Fibroblast of lung (primary cell): ENCODE data around the gene CNPY2. TPM values are rescaled to one million over a fixed set of nuclear protein-coding genes. Genes with fewer than 3 reads are reported as not detected.
A peak's percentile ranks its signal among the peaks of the same experiment; 100 is the strongest.

ENCODE experiments used
- DNase-seq, 2 donors: peaks; one replicate each; pipeline versions ENCODE4 v3.0.0 to v3.0.0-alpha.2; 2010; ENCODE audit warnings: low read depth in 2 of 2
- H2AFZ ChIP-seq: 2 replicates; pipeline ENCODE4 v1.5.1; 2012; ENCODE audit warnings: low read length, control low read depth, inconsistent platforms
- H3K27ac ChIP-seq: 2 replicates; pipeline ENCODE4 v1.5.1; 2011; ENCODE audit warnings: low read length, control low read depth; ENCODE audit not compliant: insufficient read depth
- H3K27me3 ChIP-seq: 2 replicates; pipeline ENCODE4 v1.5.1; 2011; ENCODE audit warnings: mild to moderate bottlenecking, low read length; ENCODE audit not compliant: control insufficient read depth, insufficient read depth
- H3K36me3 ChIP-seq: 2 replicates; pipeline ENCODE4 v1.5.1; 2011; ENCODE audit warnings: low read length; ENCODE audit not compliant: control insufficient read depth, insufficient read depth
- H3K4me1 ChIP-seq: 2 replicates; pipeline ENCODE4 v1.5.1; 2011; ENCODE audit warnings: low read length; ENCODE audit not compliant: control insufficient read depth, insufficient read depth; ENCODE audit errors: extremely low read depth
- H3K4me2 ChIP-seq: 2 replicates; pipeline ENCODE4 v1.5.1; 2011; ENCODE audit warnings: low read length, control low read depth; ENCODE audit not compliant: insufficient read depth; ENCODE audit errors: extremely low read depth
- H3K4me3 ChIP-seq, 4 experiments: fragments of 200-600 bp in 1 of 4; sonication (generic) in 1 of 4; replicated peaks in 1 of 4; 2 replicates each; pipeline ENCODE4 v1.5.1; 2011 to 2016; ENCODE audit warnings: low read length in 4 of 4, low read depth in 3 of 4, mild to moderate bottlenecking in 3 of 4, control low read depth in 2 of 4, inconsistent platforms in 1 of 4, mixed read lengths in 1 of 4; ENCODE audit not compliant: insufficient read depth in 1 of 4; ENCODE audit errors: control extremely low read depth in 1 of 4
- H3K79me2 ChIP-seq: 2 replicates; pipeline ENCODE4 v1.5.1; 2012; ENCODE audit warnings: mild to moderate bottlenecking, low read length, inconsistent platforms; ENCODE audit not compliant: control insufficient read depth, insufficient read depth
- H3K9ac ChIP-seq: 2 replicates; pipeline ENCODE4 v1.5.1; 2011; ENCODE audit warnings: mild to moderate bottlenecking, low read length, control low read depth; ENCODE audit not compliant: insufficient read depth
- H3K9me3 ChIP-seq: 2 replicates; pipeline ENCODE4 v1.5.1; 2012; ENCODE audit warnings: low read depth, low read length; ENCODE audit not compliant: control insufficient read depth, insufficient read depth
- H4K20me1 ChIP-seq: 2 replicates; pipeline ENCODE4 v1.5.1; 2011; ENCODE audit warnings: low read length; ENCODE audit not compliant: control insufficient read depth, insufficient read depth; ENCODE audit errors: extremely low read depth
- EZH2 ChIP-seq: IDR thresholded peaks from 2 replicates; pipeline ENCODE4 v1.5.1; 2012; ENCODE audit warnings: low read length, control low read depth, mild to moderate bottlenecking; ENCODE audit errors: missing control alignments
- polyA minus RNA-seq: library from RNA; depleted of rRNA, polyadenylated mRNA; stranded (reverse); fragments of >200 nt; gene quantifications from 2 replicates; pipeline ENCODE4 v1.2.3, GENCODE V29; 2011; ENCODE audit warnings: low replicate concordance
- polyA plus RNA-seq, 2 donors: library from polyadenylated mRNA; depleted of rRNA in 1 of 2; stranded (reverse) in 1 of 2; unstranded in 1 of 2; fragments of >200 nt; gene quantifications; 2 replicates each; pipeline ENCODE4 v1.2.1, GENCODE V29; 2011 to 2012; ENCODE audit warnings: missing spikeins in 1 of 2
- total RNA-seq: library from RNA; depleted of rRNA; stranded (reverse); fragments of >200 nt; gene quantifications from 2 replicates; pipeline ENCODE4 v1.2.1, GENCODE V29; 2014
- TF ChIP-seq, protein P1 (sequence below), 2 donors: IDR thresholded peaks in 1 of 2; conservative IDR thresholded peaks in 1 of 2; 1 replicate in 1 of 2; 2 replicates in 1 of 2; pipeline ENCODE4 v1.5.1; 2011 to 2012; ENCODE audit warnings: low read length in 2 of 2, control low read depth in 1 of 2, inconsistent platforms in 1 of 2, low read depth in 1 of 2, mild to moderate bottlenecking in 1 of 2

The CNPY2 gene
- total RNA-seq (47.3 and 48.2 TPM in 2 replicates), polyA plus RNA-seq (124 and 142 TPM in 2 replicates), polyA minus RNA-seq (48.6 and 85.9 TPM in 2 replicates)
- 101 and 120 TPM in 2 replicates for polyA plus RNA-seq (2012)

DNA sequence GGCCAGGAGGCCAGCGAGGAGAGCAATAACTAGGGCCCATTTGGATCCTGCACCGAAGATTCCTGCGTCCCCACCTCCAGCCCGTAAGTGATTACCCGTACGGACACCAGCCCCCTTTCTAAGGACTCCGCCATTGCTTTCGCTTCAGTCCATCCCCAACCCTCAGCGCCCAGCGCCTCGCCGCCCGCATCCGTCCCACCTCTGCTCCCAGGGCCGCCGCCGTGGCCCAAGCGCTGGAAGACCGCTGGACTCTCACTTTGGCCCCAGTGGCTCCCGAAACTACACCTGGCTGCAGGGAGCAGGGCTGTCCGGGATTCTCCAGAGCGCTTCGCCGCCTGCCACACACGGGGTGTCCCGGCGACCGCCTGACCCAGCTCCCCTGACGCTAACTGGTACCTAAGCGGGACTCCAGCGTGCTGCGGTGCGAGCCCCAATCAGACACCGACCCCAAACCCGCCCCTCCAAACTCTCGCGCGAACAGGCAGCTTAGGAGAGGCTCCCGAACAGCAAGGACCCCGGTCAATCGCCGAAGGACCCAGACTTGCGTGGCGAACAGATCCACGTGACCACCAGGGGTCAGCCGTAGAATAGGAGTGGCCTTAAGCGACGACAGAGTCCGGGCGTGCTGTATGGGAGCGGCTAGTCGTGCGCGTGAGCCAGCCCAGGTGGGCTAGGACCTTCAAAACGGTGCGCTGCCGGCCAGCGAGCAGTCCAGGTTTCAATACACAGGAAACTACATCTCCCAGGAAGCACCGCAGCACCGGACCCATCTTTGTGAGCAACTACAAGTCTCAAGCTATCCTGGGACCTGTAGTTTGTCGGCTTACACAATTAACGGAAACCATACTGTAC is at the start of gene CNPY2:
CNPY2 (minus strand) TSS at position 367 of the 852 bp plus-strand sequence. CDS start 771 bp downstream, outside the sequence.
- Histone ChIP-seq H3K27ac (peak within 1 kb of the TSS; percentile 71), H3K27me3 (no peaks in the 10 kb centered on the region), H3K4me1 (peaks cover 4% of the 10 kb centered on the region), H3K4me2 (peak within 1 kb of the TSS; percentile 97), H3K4me3 (peak within 1 kb of the TSS; percentile 89 to 98 (median 96)), H4K20me1 (no peaks in the 10 kb centered on the region), H3K9ac (peak within 1 kb of the TSS; percentile 93), H3K36me3 (peaks cover 4% of the 10 kb centered on the region), H3K79me2 (peaks cover 17% of the 10 kb centered on the region), H2AFZ (peak within 1 kb of the TSS; percentile 63), H3K9me3 (no peaks in the 10 kb centered on the region)
- peak; percentile 97 to 98 for DNase-seq
- TF ChIP-seq EZH2 = no peak
- TF ChIP-seq, protein P1, sequence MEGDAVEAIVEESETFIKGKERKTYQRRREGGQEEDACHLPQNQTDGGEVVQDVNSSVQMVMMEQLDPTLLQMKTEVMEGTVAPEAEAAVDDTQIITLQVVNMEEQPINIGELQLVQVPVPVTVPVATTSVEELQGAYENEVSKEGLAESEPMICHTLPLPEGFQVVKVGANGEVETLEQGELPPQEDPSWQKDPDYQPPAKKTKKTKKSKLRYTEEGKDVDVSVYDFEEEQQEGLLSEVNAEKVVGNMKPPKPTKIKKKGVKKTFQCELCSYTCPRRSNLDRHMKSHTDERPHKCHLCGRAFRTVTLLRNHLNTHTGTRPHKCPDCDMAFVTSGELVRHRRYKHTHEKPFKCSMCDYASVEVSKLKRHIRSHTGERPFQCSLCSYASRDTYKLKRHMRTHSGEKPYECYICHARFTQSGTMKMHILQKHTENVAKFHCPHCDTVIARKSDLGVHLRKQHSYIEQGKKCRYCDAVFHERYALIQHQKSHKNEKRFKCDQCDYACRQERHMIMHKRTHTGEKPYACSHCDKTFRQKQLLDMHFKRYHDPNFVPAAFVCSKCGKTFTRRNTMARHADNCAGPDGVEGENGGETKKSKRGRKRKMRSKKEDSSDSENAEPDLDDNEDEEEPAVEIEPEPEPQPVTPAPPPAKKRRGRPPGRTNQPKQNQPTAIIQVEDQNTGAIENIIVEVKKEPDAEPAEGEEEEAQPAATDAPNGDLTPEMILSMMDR (conservative IDR thresholded peaks at IDR 0.05 in 1 of 2, IDR thresholded peaks at IDR 0.05 in 1 of 2; ENCODE audit: low read depth in 1 of 2, low read length in 2 of 2) = no peak

DNA sequence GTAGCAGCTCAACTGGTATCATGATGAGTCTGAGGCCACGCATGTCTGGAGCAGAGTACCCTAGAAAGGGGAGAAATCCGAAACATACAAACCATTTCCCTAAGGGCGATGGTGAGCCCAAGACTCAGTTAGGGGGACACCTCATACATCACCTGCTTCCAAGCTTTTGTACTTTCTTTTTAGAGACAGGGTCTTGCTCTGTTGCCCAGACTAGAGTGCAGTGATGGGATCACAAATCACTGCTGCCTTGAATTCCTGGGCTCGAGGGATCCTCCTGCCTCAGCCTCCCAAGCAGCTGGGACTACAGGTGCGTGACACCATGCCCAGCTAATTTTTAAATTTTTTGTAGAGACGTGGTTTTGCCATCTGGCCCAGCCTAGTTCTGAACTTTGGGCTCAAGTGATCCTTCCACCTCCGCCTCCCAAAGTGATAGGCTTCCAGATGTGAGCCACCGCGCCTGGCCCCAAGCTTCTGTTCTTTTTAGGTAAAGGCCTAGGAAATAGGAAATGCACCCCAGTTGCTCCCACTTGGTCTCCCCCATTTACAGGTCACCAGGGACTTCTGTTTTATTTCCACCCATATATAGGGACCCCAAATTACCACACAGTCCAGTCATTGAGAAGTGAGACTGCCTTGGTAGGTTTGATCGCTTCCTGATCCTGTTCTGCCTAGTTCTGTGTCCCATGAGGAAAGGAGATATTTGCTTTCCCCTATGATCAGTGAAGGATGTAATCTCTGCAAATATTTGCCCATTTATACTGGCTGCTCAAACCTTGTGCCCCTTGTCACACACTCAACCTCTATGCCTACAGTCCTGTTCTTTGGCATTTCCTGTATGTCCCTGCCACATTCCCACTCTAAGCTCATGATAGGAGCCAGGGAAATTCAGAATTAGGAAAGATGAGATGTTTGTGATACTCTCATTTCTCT is 46.6 kb upstream of the CNPY2 start, which contains the start of gene APOF:
APOF (minus strand) TSS at position 728 of the 930 bp plus-strand sequence; CDS start at position 616, 112 bp downstream.
- H3K27ac ChIP-seq = no peak within 1 kb of the TSS
- H3K9me3 ChIP-seq = no peaks in the 10 kb centered on the region
- H3K4me2 ChIP-seq = no peak within 1 kb of the TSS
- no peak within 1 kb of the TSS for H3K4me3 ChIP-seq
- H3K27me3 ChIP-seq = no peaks in the 10 kb centered on the region
- no peak for DNase-seq
- H2AFZ ChIP-seq = no peak within 1 kb of the TSS
- peaks cover 9% of the 10 kb centered on the region for H3K4me1 ChIP-seq
- no peak within 1 kb of the TSS for H3K9ac ChIP-seq
- TF ChIP-seq, protein P1 (conservative IDR thresholded peaks at IDR 0.05 in 1 of 2, IDR thresholded peaks at IDR 0.05 in 1 of 2; ENCODE audit: low read depth in 1 of 2, low read length in 2 of 2) = no peak
- TF ChIP-seq EZH2 = no peak
- H3K79me2 ChIP-seq = peaks cover 22% of the 10 kb centered on the region
- no peaks in the 10 kb centered on the region for H3K36me3 ChIP-seq
- no peaks in the 10 kb centered on the region for H4K20me1 ChIP-seq
